ENCODE results near the gene CRIP1.

DNA sequence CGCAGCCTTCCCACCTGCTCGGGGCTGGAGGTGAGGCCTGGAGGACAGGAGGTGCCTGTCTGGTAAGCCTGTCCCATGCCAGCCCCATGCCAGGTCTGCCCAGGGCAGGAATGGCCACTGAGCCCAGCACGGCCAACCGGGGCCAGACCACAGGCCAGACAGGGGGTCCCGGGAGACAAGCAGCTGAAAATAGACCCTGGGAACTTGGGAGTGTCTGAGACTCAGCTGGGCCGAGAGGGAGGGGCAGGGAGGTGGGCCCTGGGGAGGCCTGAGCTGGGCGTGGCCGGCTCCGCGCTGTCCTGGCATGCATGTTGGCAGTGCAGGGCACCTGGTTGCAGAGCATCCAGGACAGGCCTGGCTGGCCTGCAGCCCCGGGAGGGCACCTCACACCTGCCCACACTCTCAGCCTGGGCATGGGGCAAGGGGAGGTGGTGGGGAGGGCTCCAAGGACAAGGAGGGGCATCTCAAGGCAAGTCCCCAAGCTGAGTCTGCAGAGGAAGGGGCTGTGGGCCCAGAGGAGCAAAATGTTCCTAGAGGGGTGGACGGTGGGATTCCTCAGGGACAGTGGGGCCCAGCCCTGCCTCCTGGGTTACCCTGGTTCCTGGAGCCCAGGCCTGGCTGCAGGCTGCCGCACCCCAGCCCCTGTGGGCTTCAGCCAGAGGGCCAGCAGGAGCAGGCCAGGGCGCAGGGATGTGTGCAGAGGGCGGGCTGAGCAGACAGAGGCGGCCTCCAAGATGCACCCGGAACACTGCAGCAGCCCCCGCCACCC, 3.2 kb upstream of the CRIP1 start:
- no peak for TF ChIP-seq CTCF (IDR thresholded peaks at IDR 0.05)
- no peak for TF ChIP-seq POLR2A (IDR thresholded peaks at IDR 0.05)
- no peak for TF ChIP-seq POLR2AphosphoS5 (IDR thresholded peaks at IDR 0.05; ENCODE audit: insufficient read depth in 1 of 2, low read depth in 1 of 2)

Data from vagina (tissue), 2 donors.